GM18507 (cell line): Measurements from ENCODE around the gene ANKRD45.
"Not testable (repeated sequence)": the region's sequence is repeated elsewhere in the genome, so short reads cannot be mapped to it uniquely, and the experiment has no call there.

ENCODE experiments used
- DNase-seq: peaks from one replicate; pipeline ENCODE4 v3.0.0; 2011; ENCODE audit warnings: low read depth; ENCODE audit not compliant: insufficient read length; ENCODE audit errors: extremely low spot score
- FAIRE-seq: peaks from 2 replicates; lab custom pipeline; 2011; peaks lifted over from hg19 to GRCh38; lab: Jason Lieb, UNC

The ANKRD45 gene

GRCh38 chr1:173581383-173582079, 88.1 kb downstream of the ANKRD45 start:
- DNase-seq: no peak
- no peak for FAIRE-seq

GRCh38 chr1:173580658-173581057, 89.0 kb downstream of the ANKRD45 start:
- no peak for FAIRE-seq
- no peak for DNase-seq

- FAIRE-seq: no peak
- DNase-seq: no peak
Measured at GRCh38 chr1:173580071-173580470, 89.6 kb downstream of the ANKRD45 start.

- DNase-seq (no peak), FAIRE-seq (no peak)
Measured at GRCh38 chr1:173573596-173573995, 96.1 kb downstream of the ANKRD45 start.

- FAIRE-seq (no peak), DNase-seq (no peak)
Measured at GRCh38 chr1:173572201-173572873, 97.3 kb downstream of the ANKRD45 start.

- no peak for DNase-seq
- FAIRE-seq: peak; percentile 9
Measured at GRCh38 chr1:173570370-173571007, 99.2 kb downstream of the ANKRD45 start.

GRCh38 chr1:173568483-173568882, 101.2 kb downstream of the ANKRD45 start:
- FAIRE-seq (no peak), DNase-seq (no peak)

- FAIRE-seq, DNase-seq: not testable (repeated sequence)
Measured at GRCh38 chr1:173563846-173564245, 105.8 kb downstream of the ANKRD45 start.

- no peak for FAIRE-seq
- no peak for DNase-seq
Measured at GRCh38 chr1:173562813-173563212, 106.8 kb downstream of the ANKRD45 start.

GRCh38 chr1:173561263-173561662, 108.4 kb downstream of the ANKRD45 start:
- FAIRE-seq: no peak

GRCh38 chr1:173560285-173560880, 109.3 kb downstream of the ANKRD45 start:
- FAIRE-seq (no peak), DNase-seq (no peak)

More at GRCh38 chr1:173561263-173561662, 108.4 kb downstream of the ANKRD45 start:
- no peak for DNase-seq
